CD4-positive, CD25-positive, alpha-beta regulatory T cell (primary cell): ENCODE results near the gene BOLA3. TPM values are rescaled to one million over a fixed set of nuclear protein-coding genes. Genes with fewer than 3 reads are reported as not detected.
"Not testable (repeated sequence)": the region's sequence is repeated elsewhere in the genome, so short reads cannot be mapped to it uniquely, and the experiment has no call there.

Experiments
- ATAC-seq, 2 donors: fragments of 150-1000 bp; cut with Tn5 transposase; one replicate each; pipeline ENCODE4 v1.10.0; 2021; ENCODE audit warnings: low read depth in 2 of 2, moderate number of reproducible peaks in 2 of 2, moderate library complexity in 1 of 2
- DNase-seq, 3 donors: peaks; one replicate each; pipeline versions ENCODE4 v3.0.0 to v3.0.0-alpha.2; 2012 to 2022; ENCODE audit warnings: mixed read lengths in 1 of 3
- H3K27ac ChIP-seq: one replicate; pipeline ENCODE4 v1.7.0; 2013; ENCODE audit warnings: mild to moderate bottlenecking, low read length; ENCODE audit not compliant: insufficient read depth, poor library complexity, severe bottlenecking
- H3K27me3 ChIP-seq: one replicate; pipeline ENCODE4 v1.7.0; 2013; ENCODE audit warnings: low read length; ENCODE audit not compliant: control insufficient read depth, insufficient read depth
- H3K36me3 ChIP-seq: one replicate; pipeline ENCODE4 v1.7.0; 2013; ENCODE audit warnings: mild to moderate bottlenecking, low read length, moderate library complexity; ENCODE audit not compliant: control insufficient read depth, insufficient read depth
- H3K4me1 ChIP-seq: 2 replicates; pipeline ENCODE4 v1.7.0; 2013; ENCODE audit warnings: mild to moderate bottlenecking, low read length; ENCODE audit not compliant: insufficient read depth, control insufficient read depth, poor library complexity, severe bottlenecking
- H3K4me3 ChIP-seq: one replicate; pipeline ENCODE4 v1.7.0; 2013; ENCODE audit warnings: low read depth, mild to moderate bottlenecking, low read length, moderate library complexity
- H3K9me3 ChIP-seq, 2 experiments: 1 replicate in 1 of 2; 2 replicates in 1 of 2; pipeline ENCODE4 v1.7.0; 2013; ENCODE audit warnings: low read length in 2 of 2, mild to moderate bottlenecking in 1 of 2, moderate library complexity in 1 of 2; ENCODE audit not compliant: control insufficient read depth in 2 of 2
- H3K27ac Mint-ChIP-seq, 3 donors: one replicate each; pipeline ENCODE4 v1.8.0; 2020 to 2022; ENCODE audit warnings: mild to moderate bottlenecking in 3 of 3, mixed read lengths in 3 of 3, moderate library complexity in 2 of 3
- H3K27me3 Mint-ChIP-seq: one replicate; pipeline ENCODE4 v1.8.0; 2022; ENCODE audit warnings: mild to moderate bottlenecking, mixed read lengths
- H3K36me3 Mint-ChIP-seq: one replicate; pipeline ENCODE4 v1.8.0; 2020; ENCODE audit warnings: mixed read lengths
- H3K4me1 Mint-ChIP-seq, 4 donors: one replicate each; pipeline ENCODE4 v1.8.0; 2020 to 2022; ENCODE audit warnings: mixed read lengths in 4 of 4, mild to moderate bottlenecking in 1 of 4
- H3K4me3 Mint-ChIP-seq, 4 donors: one replicate each; pipeline ENCODE4 v1.8.0; 2020 to 2022; ENCODE audit warnings: mild to moderate bottlenecking in 4 of 4, mixed read lengths in 4 of 4, moderate library complexity in 3 of 4
- H3K9me3 Mint-ChIP-seq, 7 donors: one replicate each; pipeline ENCODE4 v1.8.0; 2020 to 2022; ENCODE audit warnings: mixed read lengths in 7 of 7, mild to moderate bottlenecking in 3 of 7, moderate library complexity in 2 of 7
- polyA plus RNA-seq, 4 donors: library from polyadenylated mRNA; unstranded; fragments of 300-500 nt; fragmentation: Illumina TruSeq; gene quantifications; one replicate each; pipeline ENCODE4 v1.2.3, GENCODE V29; 2021
- total RNA-seq: library from RNA; stranded (reverse); gene quantifications from one replicate; pipeline ENCODE4 v1.2.3, GENCODE V29; 2022

BOLA3 gene
- total RNA-seq (12.1 TPM), polyA plus RNA-seq (10 to 100 TPM; 60.4 to 76.4 (median 67.3) TPM)

GRCh38 chr2:74147727-74148456, at the start of gene BOLA3:
BOLA3 (minus strand) TSS chr2:74147912; CDS start chr2:74147874, 38 bp downstream.
- H3K27me3 Mint-ChIP-seq: no peaks in the 10 kb centered on the region
- ATAC-seq (peak; percentile 91 to 93), DNase-seq (peak; percentile 73 to 86 (median 74))
- H3K9me3 Mint-ChIP-seq: no peaks in the 10 kb centered on the region
- Histone ChIP-seq H3K27me3 (no peaks in the 10 kb centered on the region), H3K4me1 (peaks cover 19% of the 10 kb centered on the region), H3K27ac (peak within 1 kb of the TSS; percentile 62), H3K9me3 (no peaks in the 10 kb centered on the region), H3K4me3 (peak within 1 kb of the TSS; percentile 75), H3K36me3 (peaks cover 12% of the 10 kb centered on the region)
- no peak within 1 kb of the TSS for H3K4me3 Mint-ChIP-seq
- peaks cover under 1% of the 10 kb centered on the region for H3K36me3 Mint-ChIP-seq
- no peak within 1 kb of the TSS for H3K27ac Mint-ChIP-seq
- peaks cover 0 to 4% (median 2%) of the 10 kb centered on the region in 4 donors for H3K4me1 Mint-ChIP-seq

- Mint-ChIP-seq H3K36me3 (no peaks in the 10 kb centered on the region), H3K4me1 (peaks cover 22 to 39% (median 31%) of the 10 kb centered on the region in 4 donors), H3K4me3 (peak overlapping the region in 3 of 4 donors; percentile 16 to 61 (median 53)), H3K27me3 (peaks cover 16% of the 10 kb centered on the region), H3K27ac (no peak overlapping the region), H3K9me3 (no peaks in the 10 kb centered on the region)
- no peaks in the 10 kb centered on the region for H3K27me3 ChIP-seq
- H3K27ac ChIP-seq: no peak overlapping the region
- peaks cover 24% of the 10 kb centered on the region for H3K4me1 ChIP-seq
- H3K9me3 ChIP-seq: no peaks in the 10 kb centered on the region
- DNase-seq (no peak), ATAC-seq (no peak)
- H3K36me3 ChIP-seq: no peaks in the 10 kb centered on the region
- H3K4me3 ChIP-seq: no peak overlapping the region
Observed at GRCh38 chr2:74197049-74197448, 49.3 kb upstream of the BOLA3 start.

- Mint-ChIP-seq H3K27me3 (peaks cover 28% of the 10 kb centered on the region), H3K27ac (no peak overlapping the region), H3K4me3 (no peak overlapping the region), H3K36me3 (no peaks in the 10 kb centered on the region), H3K9me3 (no peaks in the 10 kb centered on the region), H3K4me1 (peaks cover 12 to 17% (median 14%) of the 10 kb centered on the region in 4 donors)
- Histone ChIP-seq H3K27ac (no peak overlapping the region), H3K27me3 (no peaks in the 10 kb centered on the region), H3K36me3 (no peaks in the 10 kb centered on the region), H3K9me3 (no peaks in the 10 kb centered on the region), H3K4me1 (peaks cover 12% of the 10 kb centered on the region), H3K4me3 (no peak overlapping the region)
- no peak for ATAC-seq
- no peak for DNase-seq
Observed at GRCh38 chr2:74194799-74195198, 47.1 kb upstream of the BOLA3 start.

- Mint-ChIP-seq H3K4me3 (no peak overlapping the region), H3K4me1 (no peaks in the 10 kb centered on the region), H3K27ac (no peak overlapping the region), H3K27me3 (peaks cover 34% of the 10 kb centered on the region), H3K9me3 (no peaks in the 10 kb centered on the region), H3K36me3 (no peaks in the 10 kb centered on the region)
- H3K36me3 ChIP-seq: no peaks in the 10 kb centered on the region
- H3K27ac ChIP-seq: no peak overlapping the region
- no peaks in the 10 kb centered on the region for H3K9me3 ChIP-seq
- no peak overlapping the region for H3K4me3 ChIP-seq
- no peak for ATAC-seq
- no peaks in the 10 kb centered on the region for H3K4me1 ChIP-seq
- no peaks in the 10 kb centered on the region for H3K27me3 ChIP-seq
- DNase-seq: no peak
Observed at GRCh38 chr2:74191596-74192380, 44.1 kb upstream of the BOLA3 start.

GRCh38 chr2:74188696-74189095, 41.0 kb upstream of the BOLA3 start:
- H3K27ac ChIP-seq: no peak overlapping the region
- peaks cover 0 to 2% (median 0%) of the 10 kb centered on the region in 4 donors for H3K4me1 Mint-ChIP-seq
- ATAC-seq: no peak
- H3K4me1 ChIP-seq: no peaks in the 10 kb centered on the region
- H3K27ac Mint-ChIP-seq: no peak overlapping the region
- peaks cover 31% of the 10 kb centered on the region for H3K27me3 Mint-ChIP-seq
- no peaks in the 10 kb centered on the region for H3K36me3 Mint-ChIP-seq
- H3K4me3 Mint-ChIP-seq: no peak overlapping the region
- DNase-seq: no peak
- no peaks in the 10 kb centered on the region for H3K9me3 ChIP-seq
- no peak overlapping the region for H3K4me3 ChIP-seq
- no peaks in the 10 kb centered on the region for H3K36me3 ChIP-seq
- no peaks in the 10 kb centered on the region for H3K27me3 ChIP-seq
- H3K9me3 Mint-ChIP-seq: peaks cover 0 to 2% (median 0%) of the 10 kb centered on the region in 7 donors

- Mint-ChIP-seq H3K27me3 (peaks cover 27% of the 10 kb centered on the region), H3K36me3 (no peaks in the 10 kb centered on the region), H3K9me3 (peaks cover 0 to 2% (median 0%) of the 10 kb centered on the region in 7 donors), H3K27ac (peak overlapping the region in 1 of 3 donors; percentile 48), H3K4me1 (peaks cover 0 to 2% (median 0%) of the 10 kb centered on the region in 4 donors), H3K4me3 (no peak overlapping the region)
- no peak for ATAC-seq
- Histone ChIP-seq H3K4me1 (no peaks in the 10 kb centered on the region), H3K27me3 (no peaks in the 10 kb centered on the region), H3K36me3 (no peaks in the 10 kb centered on the region), H3K9me3 (no peaks in the 10 kb centered on the region), H3K27ac (no peak overlapping the region), H3K4me3 (no peak overlapping the region)
- DNase-seq: no peak
Observed at GRCh38 chr2:74188018-74188601, 40.4 kb upstream of the BOLA3 start.

- H3K27me3 Mint-ChIP-seq: peaks cover 21% of the 10 kb centered on the region
- not testable (repeated sequence) for H3K27ac ChIP-seq
Observed at GRCh38 chr2:74186706-74187105, 39.0 kb upstream of the BOLA3 start.

More at GRCh38 chr2:74186706-74187105, 39.0 kb upstream of the BOLA3 start:
- H3K4me3 ChIP-seq, H3K4me1 ChIP-seq, H3K36me3 Mint-ChIP-seq, H3K36me3 ChIP-seq, H3K4me1 Mint-ChIP-seq, H3K27ac Mint-ChIP-seq, H3K9me3 ChIP-seq, DNase-seq, H3K9me3 Mint-ChIP-seq, H3K27me3 ChIP-seq, ATAC-seq, H3K4me3 Mint-ChIP-seq: not testable (repeated sequence)
